Measurements from ENCODE around the gene AMPD1.

DNA sequence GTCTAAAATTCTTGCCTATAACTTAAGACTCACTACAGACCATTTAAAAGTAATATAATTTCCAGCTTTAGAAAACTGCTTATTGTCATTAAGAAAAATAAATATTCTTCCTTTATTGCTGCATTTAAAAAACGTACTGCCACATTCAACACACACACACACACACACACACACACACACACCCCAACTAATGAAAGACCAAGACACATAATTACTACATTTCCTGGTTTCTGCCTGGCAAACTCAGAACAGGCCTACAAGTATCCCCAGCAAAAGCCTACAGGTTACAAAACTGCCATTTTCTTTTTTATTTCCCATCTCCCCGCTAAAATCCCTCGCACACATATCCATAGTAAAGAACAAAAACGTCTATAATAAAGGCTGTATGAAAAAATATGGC, 27.0 kb downstream of the AMPD1 start:
- TF ChIP-seq, protein P1, sequence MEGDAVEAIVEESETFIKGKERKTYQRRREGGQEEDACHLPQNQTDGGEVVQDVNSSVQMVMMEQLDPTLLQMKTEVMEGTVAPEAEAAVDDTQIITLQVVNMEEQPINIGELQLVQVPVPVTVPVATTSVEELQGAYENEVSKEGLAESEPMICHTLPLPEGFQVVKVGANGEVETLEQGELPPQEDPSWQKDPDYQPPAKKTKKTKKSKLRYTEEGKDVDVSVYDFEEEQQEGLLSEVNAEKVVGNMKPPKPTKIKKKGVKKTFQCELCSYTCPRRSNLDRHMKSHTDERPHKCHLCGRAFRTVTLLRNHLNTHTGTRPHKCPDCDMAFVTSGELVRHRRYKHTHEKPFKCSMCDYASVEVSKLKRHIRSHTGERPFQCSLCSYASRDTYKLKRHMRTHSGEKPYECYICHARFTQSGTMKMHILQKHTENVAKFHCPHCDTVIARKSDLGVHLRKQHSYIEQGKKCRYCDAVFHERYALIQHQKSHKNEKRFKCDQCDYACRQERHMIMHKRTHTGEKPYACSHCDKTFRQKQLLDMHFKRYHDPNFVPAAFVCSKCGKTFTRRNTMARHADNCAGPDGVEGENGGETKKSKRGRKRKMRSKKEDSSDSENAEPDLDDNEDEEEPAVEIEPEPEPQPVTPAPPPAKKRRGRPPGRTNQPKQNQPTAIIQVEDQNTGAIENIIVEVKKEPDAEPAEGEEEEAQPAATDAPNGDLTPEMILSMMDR (IDR thresholded peaks at IDR 0.05), result no peak
- TF ChIP-seq EP300 (IDR thresholded peaks at IDR 0.05) (no peak), POLR2A (IDR thresholded peaks at IDR 0.05) (no peak)

Data from ovary (tissue), 3 donors.